Measurements from ENCODE around the gene CFAP161. TPM values are rescaled to one million over a fixed set of nuclear protein-coding genes. Genes with fewer than 3 reads are reported as not detected.

CFAP161 gene
- polyA plus RNA-seq, 1 donor (not counting 4 experiments of a cell fraction or from before 2014, with no cell fraction given), result not detected

GRCh38 chr15:81117581-81117980 is 16.5 kb upstream of the CFAP161 start:
- no peaks in the 10 kb centered on the region for H4K20me1 ChIP-seq (ENCODE audit: control insufficient read depth, extremely low read depth, insufficient read depth, low read length)
- no peak overlapping the region for H3K9ac ChIP-seq (ENCODE audit: control insufficient read depth, extremely low read depth, insufficient read depth, low read length)
- H3K4me1 ChIP-seq (ENCODE audit: control insufficient read depth, extremely low read depth, insufficient read depth, low read length), result peaks cover 15% of the 10 kb centered on the region
- no peaks in the 10 kb centered on the region for H3K9me1 ChIP-seq (ENCODE audit: control insufficient read depth, extremely low read depth, insufficient read depth, low read length)
- no peak overlapping the region for H3K27ac ChIP-seq (ENCODE audit: control insufficient read depth, insufficient read depth, low read length)
- no peak for DNase-seq (ENCODE audit: low read depth, low spot score)
- peaks cover 6% of the 10 kb centered on the region for H3K27me3 ChIP-seq (ENCODE audit: control insufficient read depth, extremely low read depth, insufficient read depth, low read length)
- H3K79me2 ChIP-seq (ENCODE audit: control insufficient read depth, insufficient read depth, low read length), result no peaks in the 10 kb centered on the region
- dilution Hi-C loops (cut with MboI; ENCODE audit: extremely low pct_ligation_motif_present, low sequenced_read_pairs), result no loop called here
- H3K4me3 ChIP-seq (ENCODE audit: control insufficient read depth in 2 of 3, extremely low read depth in 1 of 3, insufficient read depth in 2 of 3, low read depth in 1 of 3, low read length in 3 of 3), result no peak overlapping the region
- no peak for FAIRE-seq
- H2AFZ ChIP-seq (ENCODE audit: control insufficient read depth, low read length), result no peak overlapping the region
- no peaks in the 10 kb centered on the region for H3K36me3 ChIP-seq (ENCODE audit: control insufficient read depth in 2 of 2, extremely low read depth in 1 of 2, insufficient read depth in 2 of 2, low read length in 2 of 2)
- H3K9me3 ChIP-seq (ENCODE audit: control insufficient read depth, low read depth, low read length), result no peaks in the 10 kb centered on the region
- TF ChIP-seq CTCF (optimal IDR thresholded peaks at IDR 0.05 in 1 of 3, IDR thresholded peaks at IDR 0.05 in 1 of 3, conservative IDR thresholded peaks at IDR 0.05 in 1 of 3; ENCODE audit: extremely low read depth in 1 of 3, insufficient read depth in 2 of 3, low read length in 3 of 3), result no peak
- no peak for TF ChIP-seq EZH2 (IDR thresholded peaks at IDR 0.05; ENCODE audit: low read length)
- H3K4me2 ChIP-seq (ENCODE audit: control insufficient read depth, extremely low read depth, insufficient read depth, low read depth, low read length), result no peak overlapping the region

DNA sequence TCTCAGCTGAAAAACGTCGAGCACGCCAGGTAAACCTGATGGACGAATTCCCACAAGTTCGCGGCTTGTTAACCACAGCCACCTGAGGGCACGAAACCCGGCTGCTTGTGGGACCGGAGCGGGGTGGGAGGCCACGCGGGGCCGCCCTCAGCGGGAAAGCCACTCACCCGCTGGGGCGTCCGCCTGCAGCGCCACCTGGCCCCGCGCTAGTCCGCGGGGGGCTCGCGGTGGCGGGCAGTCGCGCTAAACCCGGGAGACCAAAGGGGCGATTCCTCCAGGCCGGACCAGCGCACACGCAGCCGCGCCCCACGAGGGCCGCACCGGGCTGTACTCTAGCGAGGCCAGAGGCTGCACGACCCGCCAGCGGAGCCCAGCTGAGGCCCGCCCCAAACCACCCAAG is 15.7 kb upstream of the CFAP161 start:
- no peak for DNase-seq (ENCODE audit: low read depth, low spot score)
- no peak for TF ChIP-seq CTCF (optimal IDR thresholded peaks at IDR 0.05 in 1 of 3, IDR thresholded peaks at IDR 0.05 in 1 of 3, conservative IDR thresholded peaks at IDR 0.05 in 1 of 3; ENCODE audit: extremely low read depth in 1 of 3, insufficient read depth in 2 of 3, low read length in 3 of 3)
- TF ChIP-seq EZH2 (IDR thresholded peaks at IDR 0.05; ENCODE audit: low read length), result no peak
- peak overlapping the region; percentile 26 for H2AFZ ChIP-seq (ENCODE audit: control insufficient read depth, low read length)
- no peaks in the 10 kb centered on the region for H3K36me3 ChIP-seq (ENCODE audit: control insufficient read depth in 2 of 2, extremely low read depth in 1 of 2, insufficient read depth in 2 of 2, low read length in 2 of 2)
- H3K4me2 ChIP-seq (ENCODE audit: control insufficient read depth, extremely low read depth, insufficient read depth, low read depth, low read length), result peak overlapping the region; percentile 41
- no peaks in the 10 kb centered on the region for H3K79me2 ChIP-seq (ENCODE audit: control insufficient read depth, insufficient read depth, low read length)
- no peak overlapping the region for H3K4me3 ChIP-seq (ENCODE audit: control insufficient read depth in 2 of 3, extremely low read depth in 1 of 3, insufficient read depth in 2 of 3, low read depth in 1 of 3, low read length in 3 of 3)
- no peaks in the 10 kb centered on the region for H4K20me1 ChIP-seq (ENCODE audit: control insufficient read depth, extremely low read depth, insufficient read depth, low read length)
- no peak overlapping the region for H3K27ac ChIP-seq (ENCODE audit: control insufficient read depth, insufficient read depth, low read length)
- H3K27me3 ChIP-seq (ENCODE audit: control insufficient read depth, extremely low read depth, insufficient read depth, low read length), result peaks cover 6% of the 10 kb centered on the region
- no peaks in the 10 kb centered on the region for H3K9me3 ChIP-seq (ENCODE audit: control insufficient read depth, low read depth, low read length)
- dilution Hi-C loops (cut with MboI; ENCODE audit: extremely low pct_ligation_motif_present, low sequenced_read_pairs), result no loop called here
- no peak overlapping the region for H3K9ac ChIP-seq (ENCODE audit: control insufficient read depth, extremely low read depth, insufficient read depth, low read length)
- H3K4me1 ChIP-seq (ENCODE audit: control insufficient read depth, extremely low read depth, insufficient read depth, low read length), result peaks cover 13% of the 10 kb centered on the region
- no peak for FAIRE-seq
- H3K9me1 ChIP-seq (ENCODE audit: control insufficient read depth, extremely low read depth, insufficient read depth, low read length), result no peaks in the 10 kb centered on the region
